Measurements from ENCODE around the gene NOP9. TPM values are rescaled to one million over a fixed set of nuclear protein-coding genes. Genes with fewer than 3 reads are reported as not detected.

The NOP9 gene
- total RNA-seq, 1 experiment from 2014 or later = 39.4 TPM

GRCh38 chr14:24255438-24255837 is 44.2 kb upstream of the NOP9 start:
- RAD21 ChIA-PET (ENCODE audit: low non-redundant PET in 1 of 2, low total read pairs in 2 of 2, uncharacterized antibody in 2 of 2, unreplicated experiment in 2 of 2) = no interaction called here
- Histone ChIP-seq H3K36me3 (ENCODE audit: control insufficient read depth in 1 of 2, insufficient read depth in 2 of 2, low read length in 2 of 2) (no peaks in the 10 kb centered on the region; a peak in 1 of 4 replicates), H3K9me3 (ENCODE audit: control insufficient read depth in 1 of 2, insufficient read depth in 1 of 2, low read depth in 1 of 2, low read length in 2 of 2) (no peaks in the 10 kb centered on the region), H3K79me2 (ENCODE audit: insufficient read depth, low read length) (no peaks in the 10 kb centered on the region), H3K9me2 (ENCODE audit: insufficient read depth) (no peaks in the 10 kb centered on the region), H4K20me1 (ENCODE audit: insufficient read depth) (no peaks in the 10 kb centered on the region), H3K4me2 (ENCODE audit: low read length) (no peak overlapping the region), H3K4me1 (ENCODE audit: control insufficient read depth in 1 of 2, insufficient read depth in 2 of 2, low read length in 2 of 2) (peaks cover 10 to 19% of the 10 kb centered on the region in 2 experiments), H3K27me3 (ENCODE audit: insufficient read depth, low read length) (no peaks in the 10 kb centered on the region), H3K9ac (ENCODE audit: low read length) (no peak overlapping the region), H2AFZ (ENCODE audit: low read depth, low read length, poor library complexity, severe bottlenecking) (no peak overlapping the region), H3K27ac (ENCODE audit: low read depth, low read length) (no peak overlapping the region), H3K4me3 (replicated peaks in 1 of 2; ENCODE audit: low read depth in 1 of 2, low read length in 2 of 2) (no peak overlapping the region)
- no TSS peak for BruUV-seq (replicated peaks)
- no peak for ATAC-seq
- DNase-seq (ENCODE audit: low read depth, low spot score) = no peak
- POLR2A ChIA-PET = no interaction called here
- intact Hi-C loops (cut with micrococcal nuclease) = no loop called here
- TF ChIP-seq ZNF274 (IDR thresholded peaks at IDR 0.05; ENCODE audit: low read depth, low read length) = no peak
- TF ChIP-seq EZH2phosphoT487 (IDR thresholded peaks at IDR 0.05; ENCODE audit: borderline replicate concordance) = no peak
- TF ChIP-seq SIN3A (IDR thresholded peaks at IDR 0.05; ENCODE audit: low read depth) = no peak
- TF ChIP-seq POLR2A (IDR thresholded peaks at IDR 0.05; ENCODE audit: borderline replicate concordance, extremely low read depth, insufficient read depth, insufficient read length) = no peak
- TF ChIP-seq MAX (IDR thresholded peaks at IDR 0.05) = no peak
- no peak for TF ChIP-seq SRF (IDR thresholded peaks at IDR 0.05; ENCODE audit: low read depth)
- CTCF ChIA-PET = no interaction called here

- Histone ChIP-seq H3K27ac (ENCODE audit: low read depth, low read length) (no peak overlapping the region), H3K9me3 (ENCODE audit: control insufficient read depth in 1 of 2, insufficient read depth in 1 of 2, low read depth in 1 of 2, low read length in 2 of 2) (no peaks in the 10 kb centered on the region), H3K36me3 (ENCODE audit: control insufficient read depth in 1 of 2, insufficient read depth in 2 of 2, low read length in 2 of 2) (no peaks in the 10 kb centered on the region; a peak in 1 of 4 replicates), H3K9ac (ENCODE audit: low read length) (no peak overlapping the region), H3K79me2 (ENCODE audit: insufficient read depth, low read length) (no peaks in the 10 kb centered on the region), H4K20me1 (ENCODE audit: insufficient read depth) (no peaks in the 10 kb centered on the region), H3K4me1 (ENCODE audit: control insufficient read depth in 1 of 2, insufficient read depth in 2 of 2, low read length in 2 of 2) (peaks cover 10 to 19% of the 10 kb centered on the region in 2 experiments), H3K4me3 (replicated peaks in 1 of 2; ENCODE audit: low read depth in 1 of 2, low read length in 2 of 2) (no peak overlapping the region), H3K4me2 (ENCODE audit: low read length) (no peak overlapping the region), H3K9me2 (ENCODE audit: insufficient read depth) (no peaks in the 10 kb centered on the region), H3K27me3 (ENCODE audit: insufficient read depth, low read length) (no peaks in the 10 kb centered on the region), H2AFZ (ENCODE audit: low read depth, low read length, poor library complexity, severe bottlenecking) (no peak overlapping the region)
- no peak for ATAC-seq
- TF ChIP-seq EGR1 (IDR thresholded peaks at IDR 0.05; ENCODE audit: low read depth) (no peak), ZFX (IDR thresholded peaks at IDR 0.05) (no peak), ATF3 (IDR thresholded peaks at IDR 0.05) (no peak), CEBPB (IDR thresholded peaks at IDR 0.05; ENCODE audit: low read depth) (no peak), CTCF (IDR thresholded peaks at IDR 0.05 in 2 of 3, conservative IDR thresholded peaks at IDR 0.05 in 1 of 3; ENCODE audit: borderline replicate concordance in 1 of 3, insufficient read depth in 1 of 3, low read depth in 2 of 3, low read length in 2 of 3) (no peak), EZH2phosphoT487 (IDR thresholded peaks at IDR 0.05; ENCODE audit: borderline replicate concordance) (no peak), ZNF274 (IDR thresholded peaks at IDR 0.05; ENCODE audit: low read depth, low read length) (no peak), TCF7L2 (IDR thresholded peaks at IDR 0.05; ENCODE audit: borderline replicate concordance, extremely low read depth, insufficient read depth, insufficient read length) (no peak)
- no TSS peak for BruUV-seq (replicated peaks)
- no peak for DNase-seq (ENCODE audit: low read depth, low spot score)
- ChIA-PET CTCF (no interaction called here), POLR2A (no interaction called here), RAD21 (ENCODE audit: low non-redundant PET in 1 of 2, low total read pairs in 2 of 2, uncharacterized antibody in 2 of 2, unreplicated experiment in 2 of 2) (no interaction called here)
- intact Hi-C loops (cut with micrococcal nuclease) = no loop called here
Measured at GRCh38 chr14:24255931-24256711, 43.5 kb upstream of the NOP9 start.
